ENCODE measurements around the gene MYH6. TPM values are rescaled to one million over a fixed set of nuclear protein-coding genes. Genes with fewer than 3 reads are reported as not detected.

Gene MYH6
- total and polyA plus RNA-seq, 2 donors (not counting 3 experiments of a cell fraction or from before 2014, with no cell fraction given), result not detected

DNA sequence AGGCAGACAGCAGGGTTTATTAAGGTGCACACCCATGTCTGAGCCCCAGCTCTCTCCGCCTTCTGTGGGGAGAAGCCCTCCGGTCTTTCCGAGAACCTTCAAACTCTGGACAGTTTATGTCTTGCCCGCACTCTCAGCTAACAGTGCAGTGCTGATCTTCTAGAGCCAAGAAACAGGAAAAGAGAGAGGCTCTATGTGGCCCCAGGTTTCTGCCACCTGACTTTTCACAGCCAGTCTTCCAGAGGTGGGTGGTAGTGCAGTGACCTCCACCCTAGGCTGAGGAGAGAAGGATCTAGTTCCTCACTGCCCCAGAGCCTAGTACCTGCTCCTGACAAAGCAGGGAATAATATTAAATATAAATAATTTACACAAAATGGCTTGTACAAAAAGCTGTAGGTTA lies 51.4 kb downstream of the MYH6 start:
- Histone ChIP-seq H3K4me3 (replicated peaks in 1 of 3; ENCODE audit: insufficient read depth in 1 of 3, low read depth in 1 of 3, low read length in 3 of 3) (no peak overlapping the region), H3K9me3 (replicated peaks; ENCODE audit: control insufficient read depth, insufficient read depth, low read length) (no peaks in the 10 kb centered on the region), H3K27ac (ENCODE audit: insufficient read depth, low read depth, low read length) (no peak overlapping the region), H3K4me1 (ENCODE audit: control insufficient read depth, extremely low read depth, insufficient read depth, low read length) (no peaks in the 10 kb centered on the region), H3K36me3 (ENCODE audit: control insufficient read depth in 2 of 2, extremely low read depth in 1 of 2, insufficient read depth in 2 of 2, low read length in 2 of 2) (no peaks in the 10 kb centered on the region), H3K4me2 (ENCODE audit: insufficient read depth, low read length) (no peak overlapping the region), H3K79me2 (ENCODE audit: control insufficient read depth, insufficient read depth, low read length) (no peaks in the 10 kb centered on the region), H2AFZ (ENCODE audit: low read depth, low read length) (no peak overlapping the region), H3K27me3 (ENCODE audit: control insufficient read depth in 2 of 2, insufficient read depth in 2 of 2, low read length in 2 of 2) (peaks cover 22 to 25% of the 10 kb centered on the region in 2 experiments), H3K9me1 (replicated peaks; ENCODE audit: control insufficient read depth, extremely low read depth, insufficient read depth, low read length) (no peaks in the 10 kb centered on the region), H4K20me1 (replicated peaks; ENCODE audit: control insufficient read depth, extremely low read depth, insufficient read depth, low read length) (no peaks in the 10 kb centered on the region), H3K9ac (replicated peaks; ENCODE audit: extremely low read depth, insufficient read depth, low read length) (no peak overlapping the region)
- no peak for DNase-seq (ENCODE audit: low read depth, low spot score)
- FAIRE-seq, result no peak
- BruUV-seq (replicated peaks), result no TSS peak
- intact Hi-C loops (cut with micrococcal nuclease) (no loop called here), dilution Hi-C loops (cut with MboI; ENCODE audit: extremely low pct_ligation_motif_present, low sequenced_read_pairs) (no loop called here)
- TF ChIP-seq MYC (IDR thresholded peaks at IDR 0.05; ENCODE audit: low read depth, low read length), result no peak
- no peak for TF ChIP-seq JUN (IDR thresholded peaks at IDR 0.05; ENCODE audit: borderline replicate concordance, insufficient read depth, insufficient read length, low read depth)
- no peak for TF ChIP-seq FOS (IDR thresholded peaks at IDR 0.05; ENCODE audit: borderline replicate concordance, insufficient read depth, low read length)
- TF ChIP-seq MAX (IDR thresholded peaks at IDR 0.05; ENCODE audit: insufficient read depth, insufficient read length), result no peak
- no peak for TF ChIP-seq EZH2 (IDR thresholded peaks at IDR 0.05; ENCODE audit: borderline replicate concordance, low read depth, low read length, severe bottlenecking)
- TF ChIP-seq CTCF (IDR thresholded peaks at IDR 0.05; ENCODE audit: extremely low read depth in 1 of 2, insufficient read depth in 1 of 2, low read depth in 1 of 2, low read length in 2 of 2), result no peak
- no peak for TF ChIP-seq GATA2 (IDR thresholded peaks at IDR 0.05; ENCODE audit: insufficient read depth, insufficient read length, low read depth, low read length)
- no peak for TF ChIP-seq POLR2AphosphoS5 (IDR thresholded peaks at IDR 0.05; ENCODE audit: insufficient read depth, low read depth, low read length)
- no peak for TF ChIP-seq POLR2A (IDR thresholded peaks at IDR 0.05; ENCODE audit: low read depth, low read length)
- ChIA-PET POLR2A (no interaction called here), CTCF (no interaction called here)

Data from endothelial cell of umbilical vein (primary cell).